Liver (tissue), 9 donors: ENCODE data around the gene ELL3. TPM values are rescaled to one million over a fixed set of nuclear protein-coding genes. Genes with fewer than 3 reads are reported as not detected.
"Not testable (repeated sequence)": the region's sequence is repeated elsewhere in the genome, so short reads cannot be mapped to it uniquely, and the experiment has no call there.

Source experiments
- DNase-seq: peaks from one replicate; pipeline ENCODE4 v3.0.0-alpha.2; 2017; ENCODE audit warnings: low spot score
- H3K27ac ChIP-seq, 2 donors: one replicate each; pipeline ENCODE4 v1.7.0; 2013; ENCODE audit warnings: inconsistent platforms in 2 of 2, low read length in 2 of 2, control low read depth in 1 of 2, low read depth in 1 of 2, mild to moderate bottlenecking in 1 of 2
- H3K27me3 ChIP-seq, 4 donors: one replicate each; pipeline versions ENCODE4 v1.6.1 to v1.7.0; 2013; ENCODE audit warnings: low read length in 3 of 4, inconsistent platforms in 1 of 4, mild to moderate bottlenecking in 1 of 4, moderate library complexity in 1 of 4; ENCODE audit not compliant: control insufficient read depth in 4 of 4, insufficient read depth in 4 of 4
- H3K36me3 ChIP-seq, 4 donors: one replicate each; pipeline versions ENCODE4 v1.6.1 to v1.7.0; 2013; ENCODE audit warnings: low read length in 3 of 4, mild to moderate bottlenecking in 3 of 4, low read depth in 1 of 4, moderate library complexity in 1 of 4; ENCODE audit not compliant: control insufficient read depth in 4 of 4, insufficient read depth in 3 of 4
- H3K4me1 ChIP-seq, 4 donors: one replicate each; pipeline versions ENCODE4 v1.6.1 to v1.7.0; 2013; ENCODE audit warnings: low read length in 3 of 4, mild to moderate bottlenecking in 3 of 4, moderate library complexity in 1 of 4; ENCODE audit not compliant: control insufficient read depth in 4 of 4, insufficient read depth in 4 of 4
- H3K4me3 ChIP-seq, 3 donors: one replicate each; pipeline versions ENCODE4 v1.6.1 to v1.7.0; 2013; ENCODE audit warnings: low read length in 3 of 3, control low read depth in 1 of 3, low read depth in 1 of 3, mild to moderate bottlenecking in 1 of 3
- H3K9ac ChIP-seq, 2 donors: one replicate each; pipeline ENCODE4 v1.7.0; 2013; ENCODE audit warnings: low read length in 2 of 2, mild to moderate bottlenecking in 2 of 2, moderate library complexity in 2 of 2, control low read depth in 1 of 2, low read depth in 1 of 2
- H3K9me3 ChIP-seq, 4 donors: one replicate each; pipeline versions ENCODE4 v1.6.1 to v1.7.0; 2013; ENCODE audit warnings: low read length in 3 of 4; ENCODE audit not compliant: control insufficient read depth in 4 of 4
- ATF3 ChIP-seq: IDR thresholded peaks from 2 replicates; pipeline ENCODE4 v1.6.1; 2016; ENCODE audit warnings: antibody characterized with exemption
- CTCF ChIP-seq: fragments of 150-350 bp; IDR thresholded peaks from 2 replicates; pipeline ENCODE4 v1.5.1; 2017; ENCODE audit warnings: improper control_type of control experiment, low read depth, low read length; ENCODE audit not compliant: missing input control
- EGR1 ChIP-seq, 2 donors: IDR thresholded peaks; 2 replicates each; pipeline ENCODE4 v1.6.1; 2016 to 2018; ENCODE audit warnings: antibody characterized with exemption in 2 of 2, low read depth in 2 of 2
- FOXA1 ChIP-seq: IDR thresholded peaks from 2 replicates; pipeline ENCODE4 v1.6.1; 2016; ENCODE audit warnings: antibody characterized with exemption
- FOXA2 ChIP-seq: IDR thresholded peaks from 2 replicates; pipeline ENCODE4 v1.6.1; 2016; ENCODE audit warnings: antibody characterized with exemption
- GABPA ChIP-seq, 2 donors: IDR thresholded peaks in 1 of 2; conservative IDR thresholded peaks in 1 of 2; 2 replicates each; pipeline ENCODE4 v1.6.1; 2016; ENCODE audit warnings: antibody characterized with exemption in 2 of 2, mild to moderate bottlenecking in 1 of 2, moderate library complexity in 1 of 2
- HNF4A ChIP-seq, 2 donors: conservative IDR thresholded peaks; 2 replicates each; pipeline ENCODE4 v1.6.1; 2016; ENCODE audit warnings: antibody characterized with exemption in 2 of 2, mild to moderate bottlenecking in 2 of 2
- HNF4G ChIP-seq: IDR thresholded peaks from 2 replicates; pipeline ENCODE4 v1.6.1; 2016; ENCODE audit warnings: antibody characterized with exemption
- JUND ChIP-seq, 2 donors: IDR thresholded peaks; 2 replicates each; pipeline ENCODE4 v1.6.1; 2016; ENCODE audit warnings: antibody characterized with exemption in 2 of 2
- MAX ChIP-seq: IDR thresholded peaks from 2 replicates; pipeline ENCODE4 v1.6.1; 2016; ENCODE audit warnings: antibody characterized with exemption
- NR2F2 ChIP-seq: IDR thresholded peaks from 2 replicates; pipeline ENCODE4 v1.6.1; 2016; ENCODE audit warnings: antibody characterized with exemption
- RAD21 ChIP-seq, 2 donors: IDR thresholded peaks; 2 replicates each; pipeline ENCODE4 v1.6.1; 2016; ENCODE audit warnings: antibody characterized with exemption in 2 of 2, mild to moderate bottlenecking in 2 of 2
- REST ChIP-seq: IDR thresholded peaks from 2 replicates; pipeline ENCODE4 v1.6.1; 2016; ENCODE audit warnings: antibody characterized with exemption, mild to moderate bottlenecking
- RXRA ChIP-seq, 2 donors: IDR thresholded peaks; 2 replicates each; pipeline ENCODE4 v1.6.1; 2017 to 2018; ENCODE audit warnings: antibody characterized with exemption in 2 of 2, mild to moderate bottlenecking in 1 of 2
- SP1 ChIP-seq: IDR thresholded peaks from 2 replicates; pipeline ENCODE4 v1.6.1; 2018; ENCODE audit warnings: antibody characterized with exemption, mild to moderate bottlenecking
- TAF1 ChIP-seq: conservative IDR thresholded peaks from 2 replicates; pipeline ENCODE4 v1.6.1; 2016; ENCODE audit warnings: antibody characterized with exemption, mild to moderate bottlenecking
- YY1 ChIP-seq: IDR thresholded peaks from 2 replicates; pipeline ENCODE4 v1.6.1; 2016; ENCODE audit warnings: antibody characterized with exemption, mild to moderate bottlenecking
- ZBTB33 ChIP-seq: IDR thresholded peaks from 2 replicates; pipeline ENCODE4 v1.6.1; 2016; ENCODE audit warnings: antibody characterized with exemption
- WGBS: extraction: QIAGEN DNeasy Blood & Tissue Kit; methylation state at CpG from one replicate; pipeline ENCODE4 v1.1.7; 2013; 5-methylcytosine and 5-hydroxymethylcytosine counted together
- polyA plus RNA-seq, 2 donors: library from polyadenylated mRNA; stranded (reverse) in 1 of 2; unstranded in 1 of 2; fragments of 200-250 nt in 1 of 2; fragments of >200 nt in 1 of 2; fragmentation: Nextera tagmentation in 1 of 2; extraction: Ambion mirVana in 1 of 2; gene quantifications; one replicate each; pipeline versions ENCODE4 v1.2.1 to v1.2.3, GENCODE V29; 2013 to 2015
- total RNA-seq, 2 donors: library from RNA; depleted of rRNA; stranded (reverse); fragments of >200 nt; gene quantifications; one replicate each; pipeline ENCODE4 v1.2.3, GENCODE V29; 2014
- donor health status: healthy.
- donor health status: healthy.
- donor health status: healthy.
- donor health status: healthy.
- donor health status: healthy.

Gene ELL3
- total and polyA plus RNA-seq, 4 donors: 0.74 to 1.4 (median 0.90) TPM

- H3K9ac ChIP-seq: no peak overlapping the region
- DNase-seq: no peak
- TF ChIP-seq TAF1 (no peak), HNF4A (conservative IDR thresholded peaks at IDR 0.05) (no peak), SP1 (no peak), JUND (IDR thresholded peaks at IDR 0.05) (no peak), YY1 (no peak), ATF3 (no peak), RXRA (IDR thresholded peaks at IDR 0.05) (no peak)
- H3K36me3 ChIP-seq: peaks cover 19 to 76% (median 52%) of the 10 kb centered on the region in 4 donors
- no peaks in the 10 kb centered on the region for H3K9me3 ChIP-seq
- H3K27me3 ChIP-seq: no peaks in the 10 kb centered on the region
- 90% methylated on average over 6 of the region's 6 CpGs for WGBS
- no peaks in the 10 kb centered on the region for H3K4me1 ChIP-seq
- H3K4me3 ChIP-seq: no peak overlapping the region
- no peak overlapping the region for H3K27ac ChIP-seq
Observed at GRCh38 chr15:43808960-43809678, 32.4 kb upstream of the ELL3 start.

GRCh38 chr15:43808435-43808950 lies 31.7 kb upstream of the ELL3 start:
- H3K27ac ChIP-seq: no peak overlapping the region
- peaks cover 17 to 71% (median 49%) of the 10 kb centered on the region in 4 donors for H3K36me3 ChIP-seq
- no peaks in the 10 kb centered on the region for H3K27me3 ChIP-seq
- H3K4me1 ChIP-seq: no peaks in the 10 kb centered on the region
- no peak overlapping the region for H3K4me3 ChIP-seq
- no peak overlapping the region for H3K9ac ChIP-seq
- no peak for DNase-seq
- TF ChIP-seq JUND (IDR thresholded peaks at IDR 0.05) (no peak), ZBTB33 (no peak), HNF4G (no peak), RXRA (IDR thresholded peaks at IDR 0.05) (no peak), MAX (no peak), GABPA (IDR thresholded peaks at IDR 0.05 in 1 of 2, conservative IDR thresholded peaks at IDR 0.05 in 1 of 2) (no peak), HNF4A (conservative IDR thresholded peaks at IDR 0.05) (no peak), FOXA2 (no peak), EGR1 (IDR thresholded peaks at IDR 0.05; ENCODE audit: low read depth in 2 of 2) (no peak), NR2F2 (no peak), REST (no peak), RAD21 (IDR thresholded peaks at IDR 0.05) (no peak), YY1 (no peak), CTCF (no peak), TAF1 (no peak), ATF3 (no peak), SP1 (no peak), FOXA1 (no peak)
- WGBS: 93% methylated on average over 5 of the region's 5 CpGs
- H3K9me3 ChIP-seq: no peaks in the 10 kb centered on the region

GRCh38 chr15:43802676-43803075 lies 25.9 kb upstream of the ELL3 start:
- 97% methylated on average over 7 of the region's 7 CpGs for WGBS
- DNase-seq, H3K27ac ChIP-seq, H3K9ac ChIP-seq, H3K4me3 ChIP-seq, H3K27me3 ChIP-seq, H3K9me3 ChIP-seq, H3K4me1 ChIP-seq: not testable (repeated sequence)
- peaks cover 6 to 35% (median 18%) of the 10 kb centered on the region in 4 donors for H3K36me3 ChIP-seq
